DMS153 treated with DMSO at 0.1 percent for 48 hours (cell line): ENCODE results near the gene ABCG8.
"Not testable (repeated sequence)": the region's sequence is repeated elsewhere in the genome, so short reads cannot be mapped to it uniquely, and the experiment has no call there.

Source experiments
- DNase-seq: peaks from one replicate; lab custom pipeline; 2025; ENCODE audit not compliant: unreplicated experiment; lab: John Stamatoyannopoulos, UW

The ABCG8 gene

DNA sequence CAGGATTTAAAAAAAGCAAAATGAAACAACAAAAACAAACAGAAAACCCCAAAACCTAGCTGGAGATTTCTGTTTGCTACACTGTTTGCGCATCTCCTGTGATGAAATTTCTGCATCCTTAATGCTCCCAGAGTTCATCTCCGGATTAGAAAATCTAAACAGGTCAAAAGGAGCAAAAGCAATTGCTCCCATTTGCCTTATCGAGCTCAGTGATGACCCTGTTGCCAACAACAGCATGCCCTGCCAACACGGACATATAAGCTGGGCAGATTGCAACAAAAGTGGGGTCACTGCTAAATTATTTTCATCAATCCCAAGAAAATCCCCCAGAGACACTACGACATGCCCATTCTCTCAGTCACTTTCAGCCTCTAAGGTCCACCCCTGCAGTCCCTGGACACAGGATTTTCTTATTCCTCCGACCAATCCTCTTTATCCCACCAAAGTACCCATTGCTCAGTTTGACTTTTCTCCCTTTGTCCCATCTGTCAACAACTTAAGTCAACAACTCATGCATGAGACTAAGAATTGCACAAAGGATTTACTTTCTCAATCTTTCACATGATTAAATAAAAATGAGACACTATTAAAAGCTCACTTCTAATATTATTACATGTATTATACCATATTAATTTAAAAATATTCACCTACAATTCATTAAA lies 67.8 kb downstream of the ABCG8 start:
- DNase-seq, result no peak

DNA sequence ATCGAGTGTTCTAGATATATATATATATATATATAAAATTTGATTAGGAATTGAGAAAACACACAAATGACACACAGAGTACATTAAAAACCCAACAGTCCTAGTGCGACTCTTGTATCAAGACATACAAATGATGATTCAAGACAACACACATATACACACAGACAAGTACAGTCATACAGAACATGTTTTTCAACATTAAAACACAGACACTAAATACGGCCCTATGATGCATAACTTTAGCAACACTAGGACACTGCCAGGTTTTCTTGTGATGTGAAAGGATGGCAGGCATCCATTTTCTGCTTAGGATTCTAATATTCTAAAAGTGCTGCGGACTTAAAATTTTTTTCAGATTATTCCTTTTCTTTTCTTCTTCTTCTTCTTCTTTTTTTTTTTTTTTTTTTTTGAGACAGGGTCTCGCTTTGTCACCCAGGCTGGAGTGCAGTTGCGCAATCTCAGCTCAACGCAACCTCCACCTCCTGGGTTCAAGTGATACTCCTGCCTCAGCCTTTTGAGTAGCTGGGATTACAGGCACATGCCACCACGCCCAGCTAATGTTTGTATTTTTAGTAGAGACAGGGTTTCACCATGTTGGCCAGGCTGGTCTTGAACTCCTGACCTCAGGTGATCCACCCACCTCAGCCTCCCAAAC lies 72.5 kb downstream of the ABCG8 start:
- not testable (repeated sequence) for DNase-seq

DNA sequence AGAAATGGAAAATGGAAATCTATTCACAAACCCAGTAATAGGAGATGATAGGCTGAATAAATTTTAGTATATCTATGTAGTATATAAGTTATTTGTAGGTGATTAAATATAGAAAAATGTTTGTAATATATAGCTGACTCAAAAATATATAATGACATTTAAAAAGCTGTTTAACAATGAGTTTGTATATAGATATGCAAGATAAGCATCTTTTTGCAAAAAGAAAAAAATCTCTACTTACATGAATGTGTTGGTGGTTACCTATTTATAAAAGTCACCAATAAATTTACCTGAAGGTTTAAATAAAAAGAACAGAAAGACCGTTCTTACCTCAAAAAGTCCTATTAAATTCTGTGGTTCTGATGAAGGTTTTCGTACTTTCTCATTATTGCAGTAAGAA lies 85.7 kb downstream of the ABCG8 start:
- DNase-seq, result no peak

DNA sequence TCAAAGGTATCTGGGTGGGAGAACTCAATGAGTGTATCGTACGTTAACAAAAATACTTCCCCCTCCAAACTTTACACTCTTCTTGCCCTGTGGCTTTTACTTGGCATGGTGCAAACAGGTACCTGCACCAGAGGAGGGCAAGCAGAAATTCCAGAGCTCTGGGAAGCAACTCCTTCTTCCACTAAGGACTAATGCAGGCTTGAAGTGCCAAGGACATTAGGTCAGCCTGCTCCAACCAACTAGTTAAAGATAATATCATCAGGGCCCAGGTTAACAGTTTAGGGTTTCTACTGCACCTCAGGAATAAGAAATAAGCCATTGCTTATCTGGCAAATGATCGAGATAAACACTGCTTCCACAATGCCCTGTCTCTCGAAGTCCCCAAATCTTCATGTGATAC lies 86.7 kb downstream of the ABCG8 start:
- DNase-seq, result no peak

DNA sequence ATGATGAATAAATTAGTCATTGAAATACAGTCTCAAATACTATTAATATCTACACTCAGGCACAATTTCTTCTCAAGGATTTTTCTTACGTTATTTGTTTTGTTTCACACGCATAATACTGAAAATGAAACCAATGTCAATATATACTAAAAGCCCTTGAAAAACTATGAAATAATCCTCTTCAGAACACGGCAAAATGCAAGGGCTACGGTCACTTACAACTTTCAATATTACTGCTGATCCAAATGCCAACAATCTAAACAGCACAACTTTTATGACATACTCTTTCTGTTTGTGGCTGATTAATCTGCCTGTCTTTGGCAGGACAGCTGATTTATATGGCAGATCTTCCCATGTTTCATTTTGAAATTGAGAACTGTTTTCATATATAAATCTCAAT lies 88.7 kb downstream of the ABCG8 start:
- DNase-seq, result no peak

DNA sequence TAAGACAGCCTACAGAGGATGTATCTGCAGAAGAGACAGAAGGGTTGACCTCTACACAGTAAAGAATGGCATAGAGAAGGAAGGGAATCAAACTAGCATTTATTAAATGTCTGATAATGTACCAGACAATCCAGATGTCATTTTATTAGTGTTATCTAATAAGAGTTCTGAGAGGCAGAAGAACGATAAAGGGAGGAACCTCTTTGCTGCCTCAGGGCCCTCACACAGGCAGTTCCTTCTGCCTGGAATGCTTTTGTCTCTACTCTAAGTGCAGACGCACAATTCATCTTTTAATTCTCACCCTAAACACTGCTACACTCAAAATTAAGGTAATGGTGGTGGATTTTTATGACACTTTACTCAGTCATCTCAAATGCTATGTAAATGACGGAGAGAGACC lies 92.5 kb downstream of the ABCG8 start:
- no peak for DNase-seq
